ENCODE measurements around the gene CLK2.

CLK2 gene

GRCh38 chr1:155277902-155278688 lies 4.8 kb upstream of the CLK2 start:
- H3K27ac Mint-ChIP-seq, result no peak overlapping the region
- peak; percentile 97 for DNase-seq
- H3K9me3 Mint-ChIP-seq, result no peaks in the 10 kb centered on the region
- TF ChIP-seq CTCF (IDR thresholded peaks at IDR 0.05), result peak; percentile 26
- H3K4me1 Mint-ChIP-seq, result peaks cover 32% of the 10 kb centered on the region
- H3K36me3 Mint-ChIP-seq (ENCODE audit: low read depth), result peaks cover 7% of the 10 kb centered on the region
- H3K27me3 Mint-ChIP-seq (ENCODE audit: low read depth, poor library complexity), result peaks cover 10% of the 10 kb centered on the region
- peak overlapping the region; percentile 80 for H3K4me3 Mint-ChIP-seq

- Mint-ChIP-seq H3K27me3 (ENCODE audit: low read depth, poor library complexity) (peaks cover 10% of the 10 kb centered on the region), H3K4me1 (peaks cover 40% of the 10 kb centered on the region), H3K27ac (no peak within 1 kb of the TSS), H3K9me3 (no peaks in the 10 kb centered on the region), H3K36me3 (ENCODE audit: low read depth) (peaks cover 13% of the 10 kb centered on the region), H3K4me3 (peak within 1 kb of the TSS; percentile 80)
- peak; percentile 46 for TF ChIP-seq CTCF (IDR thresholded peaks at IDR 0.05)
- peak; percentile 100 for DNase-seq
These were observed 4.0 kb upstream of the CLK2 start, which contains the start of gene HCN3 for GRCh38 chr1:155277070-155277901. Gene HCN3 (plus strand): TSS chr1:155277463. CDS start chr1:155277591, 128 bp downstream.

GRCh38 chr1:155272466-155273342 lies 600 bp downstream of the CLK2 start:
- Mint-ChIP-seq H3K9me3 (no peaks in the 10 kb centered on the region), H3K36me3 (ENCODE audit: low read depth) (peaks cover 47% of the 10 kb centered on the region)
- no peak for DNase-seq

GRCh38 chr1:155269381-155269780 lies 3.9 kb downstream of the CLK2 start:
- TF ChIP-seq CTCF (IDR thresholded peaks at IDR 0.05), result no peak
- Mint-ChIP-seq H3K27ac (peak overlapping the region; percentile 36), H3K27me3 (ENCODE audit: low read depth, poor library complexity) (peaks cover 2% of the 10 kb centered on the region), H3K36me3 (ENCODE audit: low read depth) (peaks cover 78% of the 10 kb centered on the region), H3K4me1 (peaks cover 31% of the 10 kb centered on the region), H3K4me3 (no peak overlapping the region), H3K9me3 (no peaks in the 10 kb centered on the region)
- no peak for DNase-seq

More at GRCh38 chr1:155272466-155273342, 600 bp downstream of the CLK2 start:
- peak overlapping the region; percentile 97 for H3K4me3 Mint-ChIP-seq
- no peak for TF ChIP-seq CTCF (IDR thresholded peaks at IDR 0.05)
- H3K27ac Mint-ChIP-seq, result peak overlapping the region; percentile 87
- H3K27me3 Mint-ChIP-seq (ENCODE audit: low read depth, poor library complexity), result peaks cover 6% of the 10 kb centered on the region
- H3K4me1 Mint-ChIP-seq, result peaks cover 41% of the 10 kb centered on the region

- Mint-ChIP-seq H3K36me3 (ENCODE audit: low read depth) (peaks cover 85% of the 10 kb centered on the region), H3K27ac (no peak overlapping the region), H3K9me3 (no peaks in the 10 kb centered on the region)
These were observed 4.7 kb downstream of the CLK2 start for GRCh38 chr1:155268630-155269029.

More at GRCh38 chr1:155268630-155269029, 4.7 kb downstream of the CLK2 start:
- Mint-ChIP-seq H3K4me3 (no peak overlapping the region), H3K27me3 (ENCODE audit: low read depth, poor library complexity) (peaks cover 2% of the 10 kb centered on the region), H3K4me1 (peaks cover 27% of the 10 kb centered on the region)
- DNase-seq, result no peak
- no peak for TF ChIP-seq CTCF (IDR thresholded peaks at IDR 0.05)

Measured in nephron progenitor cell (in vitro differentiated cells).